Liver (tissue), 9 donors: ENCODE data around the gene ERI3. TPM values are rescaled to one million over a fixed set of nuclear protein-coding genes. Genes with fewer than 3 reads are reported as not detected.
A peak's percentile ranks its signal among the peaks of the same experiment; 100 is the strongest.

Experiments used
- DNase-seq: peaks from one replicate; pipeline ENCODE4 v3.0.0-alpha.2; 2017; ENCODE audit warnings: low spot score
- H3K27ac ChIP-seq, 2 donors: one replicate each; pipeline ENCODE4 v1.7.0; 2013; ENCODE audit warnings: inconsistent platforms in 2 of 2, low read length in 2 of 2, control low read depth in 1 of 2, low read depth in 1 of 2, mild to moderate bottlenecking in 1 of 2
- H3K27me3 ChIP-seq, 4 donors: one replicate each; pipeline versions ENCODE4 v1.6.1 to v1.7.0; 2013; ENCODE audit warnings: low read length in 3 of 4, inconsistent platforms in 1 of 4, mild to moderate bottlenecking in 1 of 4, moderate library complexity in 1 of 4; ENCODE audit not compliant: control insufficient read depth in 4 of 4, insufficient read depth in 4 of 4
- H3K36me3 ChIP-seq, 4 donors: one replicate each; pipeline versions ENCODE4 v1.6.1 to v1.7.0; 2013; ENCODE audit warnings: low read length in 3 of 4, mild to moderate bottlenecking in 3 of 4, low read depth in 1 of 4, moderate library complexity in 1 of 4; ENCODE audit not compliant: control insufficient read depth in 4 of 4, insufficient read depth in 3 of 4
- H3K4me1 ChIP-seq, 4 donors: one replicate each; pipeline versions ENCODE4 v1.6.1 to v1.7.0; 2013; ENCODE audit warnings: low read length in 3 of 4, mild to moderate bottlenecking in 3 of 4, moderate library complexity in 1 of 4; ENCODE audit not compliant: control insufficient read depth in 4 of 4, insufficient read depth in 4 of 4
- H3K4me3 ChIP-seq, 3 donors: one replicate each; pipeline versions ENCODE4 v1.6.1 to v1.7.0; 2013; ENCODE audit warnings: low read length in 3 of 3, control low read depth in 1 of 3, low read depth in 1 of 3, mild to moderate bottlenecking in 1 of 3
- H3K9ac ChIP-seq, 2 donors: one replicate each; pipeline ENCODE4 v1.7.0; 2013; ENCODE audit warnings: low read length in 2 of 2, mild to moderate bottlenecking in 2 of 2, moderate library complexity in 2 of 2, control low read depth in 1 of 2, low read depth in 1 of 2
- H3K9me3 ChIP-seq, 4 donors: one replicate each; pipeline versions ENCODE4 v1.6.1 to v1.7.0; 2013; ENCODE audit warnings: low read length in 3 of 4; ENCODE audit not compliant: control insufficient read depth in 4 of 4
- EGR1 ChIP-seq, 2 donors: IDR thresholded peaks; 2 replicates each; pipeline ENCODE4 v1.6.1; 2016 to 2018; ENCODE audit warnings: antibody characterized with exemption in 2 of 2, low read depth in 2 of 2
- FOXA1 ChIP-seq: IDR thresholded peaks from 2 replicates; pipeline ENCODE4 v1.6.1; 2016; ENCODE audit warnings: antibody characterized with exemption
- FOXA2 ChIP-seq: IDR thresholded peaks from 2 replicates; pipeline ENCODE4 v1.6.1; 2016; ENCODE audit warnings: antibody characterized with exemption
- HNF4G ChIP-seq: IDR thresholded peaks from 2 replicates; pipeline ENCODE4 v1.6.1; 2016; ENCODE audit warnings: antibody characterized with exemption
- JUND ChIP-seq, 2 donors: IDR thresholded peaks; 2 replicates each; pipeline ENCODE4 v1.6.1; 2016; ENCODE audit warnings: antibody characterized with exemption in 2 of 2
- MAX ChIP-seq: IDR thresholded peaks from 2 replicates; pipeline ENCODE4 v1.6.1; 2016; ENCODE audit warnings: antibody characterized with exemption
- RAD21 ChIP-seq, 2 donors: IDR thresholded peaks; 2 replicates each; pipeline ENCODE4 v1.6.1; 2016; ENCODE audit warnings: antibody characterized with exemption in 2 of 2, mild to moderate bottlenecking in 2 of 2
- RXRA ChIP-seq, 2 donors: IDR thresholded peaks; 2 replicates each; pipeline ENCODE4 v1.6.1; 2017 to 2018; ENCODE audit warnings: antibody characterized with exemption in 2 of 2, mild to moderate bottlenecking in 1 of 2
- SP1 ChIP-seq: IDR thresholded peaks from 2 replicates; pipeline ENCODE4 v1.6.1; 2018; ENCODE audit warnings: antibody characterized with exemption, mild to moderate bottlenecking
- TAF1 ChIP-seq: conservative IDR thresholded peaks from 2 replicates; pipeline ENCODE4 v1.6.1; 2016; ENCODE audit warnings: antibody characterized with exemption, mild to moderate bottlenecking
- YY1 ChIP-seq: IDR thresholded peaks from 2 replicates; pipeline ENCODE4 v1.6.1; 2016; ENCODE audit warnings: antibody characterized with exemption, mild to moderate bottlenecking
- ZBTB33 ChIP-seq: IDR thresholded peaks from 2 replicates; pipeline ENCODE4 v1.6.1; 2016; ENCODE audit warnings: antibody characterized with exemption
- WGBS: extraction: QIAGEN DNeasy Blood & Tissue Kit; methylation state at CpG from one replicate; pipeline ENCODE4 v1.1.7; 2013; 5-methylcytosine and 5-hydroxymethylcytosine counted together
- polyA plus RNA-seq, 2 donors: library from polyadenylated mRNA; stranded (reverse) in 1 of 2; unstranded in 1 of 2; fragments of 200-250 nt in 1 of 2; fragments of >200 nt in 1 of 2; fragmentation: Nextera tagmentation in 1 of 2; extraction: Ambion mirVana in 1 of 2; gene quantifications; one replicate each; pipeline versions ENCODE4 v1.2.1 to v1.2.3, GENCODE V29; 2013 to 2015
- total RNA-seq, 2 donors: library from RNA; depleted of rRNA; stranded (reverse); fragments of >200 nt; gene quantifications; one replicate each; pipeline ENCODE4 v1.2.3, GENCODE V29; 2014
- TF ChIP-seq, protein P1 (sequence below): fragments of 150-350 bp; IDR thresholded peaks from 2 replicates; pipeline ENCODE4 v1.5.1; 2017; ENCODE audit warnings: improper control_type of control experiment, low read depth, low read length; ENCODE audit not compliant: missing input control
- TF ChIP-seq, protein P2 (sequence below): IDR thresholded peaks from 2 replicates; pipeline ENCODE4 v1.6.1; 2016; ENCODE audit warnings: antibody characterized with exemption, mild to moderate bottlenecking
- donor health status: healthy.
- donor health status: healthy.
- donor health status: healthy.
- donor health status: healthy.
- donor health status: healthy.

ERI3 gene
- total and polyA plus RNA-seq, 4 donors: 15.7 to 23.8 (median 21.3) TPM

DNA sequence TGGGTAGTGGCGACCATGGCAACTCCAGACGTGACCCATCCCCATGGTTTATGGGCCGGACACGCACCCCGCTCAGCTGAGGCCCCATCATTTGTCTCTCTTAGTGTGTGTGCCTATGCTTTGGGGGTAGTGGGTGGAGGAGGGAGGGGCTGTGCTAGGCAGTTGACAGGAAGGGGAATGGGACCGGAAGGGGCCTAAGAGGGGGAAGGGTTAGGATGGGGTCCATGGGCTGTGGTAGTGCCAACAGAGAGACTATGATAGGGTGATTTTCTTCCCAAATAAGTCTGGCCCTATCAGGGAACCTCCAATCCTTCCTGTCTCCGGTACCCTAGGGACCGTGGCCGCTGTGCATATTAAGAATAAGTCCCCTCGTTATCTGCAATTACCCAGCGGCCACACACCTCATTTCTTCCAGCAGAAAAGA is 131.9 kb downstream of the ERI3 start:
- Histone ChIP-seq H3K4me3 (no peak overlapping the region), H3K27ac (no peak overlapping the region), H3K36me3 (peaks cover 11 to 35% (median 22%) of the 10 kb centered on the region in 4 donors), H3K9ac (no peak overlapping the region), H3K27me3 (no peaks in the 10 kb centered on the region), H3K4me1 (peaks cover 0 to under 1% (median 0%) of the 10 kb centered on the region in 4 donors), H3K9me3 (no peaks in the 10 kb centered on the region)
- 86% methylated on average over 11 of the region's 11 CpGs for WGBS
- TF ChIP-seq FOXA1 (no peak), JUND (IDR thresholded peaks at IDR 0.05) (no peak), MAX (no peak), ZBTB33 (no peak), FOXA2 (no peak)
- TF ChIP-seq, protein P1, sequence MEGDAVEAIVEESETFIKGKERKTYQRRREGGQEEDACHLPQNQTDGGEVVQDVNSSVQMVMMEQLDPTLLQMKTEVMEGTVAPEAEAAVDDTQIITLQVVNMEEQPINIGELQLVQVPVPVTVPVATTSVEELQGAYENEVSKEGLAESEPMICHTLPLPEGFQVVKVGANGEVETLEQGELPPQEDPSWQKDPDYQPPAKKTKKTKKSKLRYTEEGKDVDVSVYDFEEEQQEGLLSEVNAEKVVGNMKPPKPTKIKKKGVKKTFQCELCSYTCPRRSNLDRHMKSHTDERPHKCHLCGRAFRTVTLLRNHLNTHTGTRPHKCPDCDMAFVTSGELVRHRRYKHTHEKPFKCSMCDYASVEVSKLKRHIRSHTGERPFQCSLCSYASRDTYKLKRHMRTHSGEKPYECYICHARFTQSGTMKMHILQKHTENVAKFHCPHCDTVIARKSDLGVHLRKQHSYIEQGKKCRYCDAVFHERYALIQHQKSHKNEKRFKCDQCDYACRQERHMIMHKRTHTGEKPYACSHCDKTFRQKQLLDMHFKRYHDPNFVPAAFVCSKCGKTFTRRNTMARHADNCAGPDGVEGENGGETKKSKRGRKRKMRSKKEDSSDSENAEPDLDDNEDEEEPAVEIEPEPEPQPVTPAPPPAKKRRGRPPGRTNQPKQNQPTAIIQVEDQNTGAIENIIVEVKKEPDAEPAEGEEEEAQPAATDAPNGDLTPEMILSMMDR: no peak
- DNase-seq: no peak

GRCh38 chr1:44222397-44223186 is 132.5 kb downstream of the ERI3 start:
- no peak overlapping the region for H3K27ac ChIP-seq
- H3K9ac ChIP-seq: no peak overlapping the region
- peaks cover 0 to 6% (median 3%) of the 10 kb centered on the region in 4 donors for H3K4me1 ChIP-seq
- TF ChIP-seq, protein P1: peak; percentile 18
- TF ChIP-seq TAF1: no peak
- no peak for TF ChIP-seq FOXA2
- TF ChIP-seq FOXA1: no peak
- TF ChIP-seq, protein P2, sequence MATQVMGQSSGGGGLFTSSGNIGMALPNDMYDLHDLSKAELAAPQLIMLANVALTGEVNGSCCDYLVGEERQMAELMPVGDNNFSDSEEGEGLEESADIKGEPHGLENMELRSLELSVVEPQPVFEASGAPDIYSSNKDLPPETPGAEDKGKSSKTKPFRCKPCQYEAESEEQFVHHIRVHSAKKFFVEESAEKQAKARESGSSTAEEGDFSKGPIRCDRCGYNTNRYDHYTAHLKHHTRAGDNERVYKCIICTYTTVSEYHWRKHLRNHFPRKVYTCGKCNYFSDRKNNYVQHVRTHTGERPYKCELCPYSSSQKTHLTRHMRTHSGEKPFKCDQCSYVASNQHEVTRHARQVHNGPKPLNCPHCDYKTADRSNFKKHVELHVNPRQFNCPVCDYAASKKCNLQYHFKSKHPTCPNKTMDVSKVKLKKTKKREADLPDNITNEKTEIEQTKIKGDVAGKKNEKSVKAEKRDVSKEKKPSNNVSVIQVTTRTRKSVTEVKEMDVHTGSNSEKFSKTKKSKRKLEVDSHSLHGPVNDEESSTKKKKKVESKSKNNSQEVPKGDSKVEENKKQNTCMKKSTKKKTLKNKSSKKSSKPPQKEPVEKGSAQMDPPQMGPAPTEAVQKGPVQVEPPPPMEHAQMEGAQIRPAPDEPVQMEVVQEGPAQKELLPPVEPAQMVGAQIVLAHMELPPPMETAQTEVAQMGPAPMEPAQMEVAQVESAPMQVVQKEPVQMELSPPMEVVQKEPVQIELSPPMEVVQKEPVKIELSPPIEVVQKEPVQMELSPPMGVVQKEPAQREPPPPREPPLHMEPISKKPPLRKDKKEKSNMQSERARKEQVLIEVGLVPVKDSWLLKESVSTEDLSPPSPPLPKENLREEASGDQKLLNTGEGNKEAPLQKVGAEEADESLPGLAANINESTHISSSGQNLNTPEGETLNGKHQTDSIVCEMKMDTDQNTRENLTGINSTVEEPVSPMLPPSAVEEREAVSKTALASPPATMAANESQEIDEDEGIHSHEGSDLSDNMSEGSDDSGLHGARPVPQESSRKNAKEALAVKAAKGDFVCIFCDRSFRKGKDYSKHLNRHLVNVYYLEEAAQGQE: no peak
- no peak for TF ChIP-seq SP1
- no peak for TF ChIP-seq RXRA (IDR thresholded peaks at IDR 0.05)
- TF ChIP-seq HNF4G: no peak
- TF ChIP-seq RAD21 (IDR thresholded peaks at IDR 0.05): peak in 1 of 2 donors; percentile 70
- no peak for TF ChIP-seq YY1
- TF ChIP-seq EGR1 (IDR thresholded peaks at IDR 0.05; ENCODE audit: low read depth in 2 of 2): no peak
- TF ChIP-seq JUND (IDR thresholded peaks at IDR 0.05): no peak
- H3K9me3 ChIP-seq: no peaks in the 10 kb centered on the region
- DNase-seq: no peak
- WGBS: 79% methylated on average over 5 of the region's 5 CpGs
- no peak overlapping the region for H3K4me3 ChIP-seq
- peaks cover 11 to 35% (median 22%) of the 10 kb centered on the region in 4 donors for H3K36me3 ChIP-seq
- no peaks in the 10 kb centered on the region for H3K27me3 ChIP-seq
